ENCODE results near the gene OR52K1.

OR52K1 gene

GRCh38 chr11:4495986-4496385 lies 13.5 kb downstream of the OR52K1 start:
- no peak overlapping the region for H4K91ac ChIP-seq (ENCODE audit: low read depth, low read length, poor library complexity)
- no peaks in the 10 kb centered on the region for H3K79me1 ChIP-seq (ENCODE audit: low read depth, low read length)
- no peaks in the 10 kb centered on the region for H3K4me1 ChIP-seq (ENCODE audit: control insufficient read depth in 2 of 2, insufficient read depth in 1 of 2, low read depth in 1 of 2, low read length in 2 of 2)
- H3K27me3 ChIP-seq (ENCODE audit: control insufficient read depth in 3 of 3, insufficient read depth in 3 of 3, low read depth in 1 of 3, low read length in 3 of 3): peaks cover 0 to 37% (median 0%) of the 10 kb centered on the region in 3 experiments
- H4K8ac ChIP-seq (ENCODE audit: low read depth, low read length): no peak overlapping the region
- no peak overlapping the region for H3K4me3 ChIP-seq (ENCODE audit: low read length in 2 of 2)
- no peak overlapping the region for H3K4me2 ChIP-seq (ENCODE audit: insufficient read depth, low read length, poor library complexity, severe bottlenecking)
- no peak overlapping the region for H2BK120ac ChIP-seq (ENCODE audit: low read depth, low read length)
- no peak overlapping the region for H2BK5ac ChIP-seq (ENCODE audit: low read length)
- H3K18ac ChIP-seq (ENCODE audit: low read length): no peak overlapping the region
- no peak overlapping the region for H3K4ac ChIP-seq (ENCODE audit: low read length)
- H3K23ac ChIP-seq (ENCODE audit: low read depth, low read length, poor library complexity): no peak overlapping the region
- no peaks in the 10 kb centered on the region for H3K9me3 ChIP-seq (replicated peaks in 1 of 2; ENCODE audit: control insufficient read depth in 2 of 2, insufficient read depth in 1 of 2, low read depth in 1 of 2, low read length in 2 of 2)
- no peaks in the 10 kb centered on the region for H3K36me3 ChIP-seq (replicated peaks in 1 of 2; ENCODE audit: control insufficient read depth in 2 of 2, insufficient read depth in 2 of 2, low read length in 2 of 2)
- no peak overlapping the region for H3K27ac ChIP-seq (replicated peaks; ENCODE audit: low read length)
- H2AK5ac ChIP-seq (ENCODE audit: low read depth, low read length): no peak overlapping the region
- H3K9ac ChIP-seq (ENCODE audit: low read depth, low read length, poor library complexity): no peak overlapping the region
- DNase-seq (ENCODE audit: low spot score): no peak
- H2AFZ ChIP-seq (ENCODE audit: low read length): no peak overlapping the region
- H2BK15ac ChIP-seq (ENCODE audit: low read length): no peak overlapping the region
- WGBS, 2 donors (ENCODE audit: extremely low coverage in 2 of 2, insufficient read length in 2 of 2, insufficient replicate concordance in 1 of 2): no CpG with 5 or more reads among the region's 6 CpGs
- H2BK12ac ChIP-seq (ENCODE audit: low read length): no peak overlapping the region
- H3K14ac ChIP-seq (ENCODE audit: low read length): no peak overlapping the region

- Histone ChIP-seq H2BK120ac (ENCODE audit: low read depth, low read length) (no peak overlapping the region), H3K4ac (ENCODE audit: low read length) (no peak overlapping the region), H3K4me1 (ENCODE audit: control insufficient read depth in 2 of 2, insufficient read depth in 1 of 2, low read depth in 1 of 2, low read length in 2 of 2) (no peaks in the 10 kb centered on the region), H3K27ac (replicated peaks; ENCODE audit: low read length) (no peak overlapping the region), H2BK15ac (ENCODE audit: low read length) (no peak overlapping the region), H3K4me3 (ENCODE audit: low read length in 2 of 2) (no peak overlapping the region), H2AFZ (ENCODE audit: low read length) (no peak overlapping the region), H3K9ac (ENCODE audit: low read depth, low read length, poor library complexity) (no peak overlapping the region), H3K23ac (ENCODE audit: low read depth, low read length, poor library complexity) (no peak overlapping the region), H3K79me1 (ENCODE audit: low read depth, low read length) (no peaks in the 10 kb centered on the region), H2AK5ac (ENCODE audit: low read depth, low read length) (no peak overlapping the region), H4K91ac (ENCODE audit: low read depth, low read length, poor library complexity) (no peak overlapping the region), H3K9me3 (replicated peaks in 1 of 2; ENCODE audit: control insufficient read depth in 2 of 2, insufficient read depth in 1 of 2, low read depth in 1 of 2, low read length in 2 of 2) (no peaks in the 10 kb centered on the region), H3K18ac (ENCODE audit: low read length) (no peak overlapping the region), H3K14ac (ENCODE audit: low read length) (no peak overlapping the region), H2BK5ac (ENCODE audit: low read length) (no peak overlapping the region), H4K8ac (ENCODE audit: low read depth, low read length) (no peak overlapping the region), H3K4me2 (ENCODE audit: insufficient read depth, low read length, poor library complexity, severe bottlenecking) (no peak overlapping the region), H3K27me3 (ENCODE audit: control insufficient read depth in 3 of 3, insufficient read depth in 3 of 3, low read depth in 1 of 3, low read length in 3 of 3) (peaks cover 0 to 37% (median 0%) of the 10 kb centered on the region in 3 experiments), H3K36me3 (replicated peaks in 1 of 2; ENCODE audit: control insufficient read depth in 2 of 2, insufficient read depth in 2 of 2, low read length in 2 of 2) (no peaks in the 10 kb centered on the region), H2BK12ac (ENCODE audit: low read length) (no peak overlapping the region)
- no peak for DNase-seq (ENCODE audit: low spot score)
- WGBS, 2 donors (ENCODE audit: extremely low coverage in 2 of 2, insufficient read length in 2 of 2, insufficient replicate concordance in 1 of 2): no CpG with 5 or more reads among the region's 15 CpGs
Measured at GRCh38 chr11:4496557-4497248, 14.3 kb downstream of the OR52K1 start.

GRCh38 chr11:4508886-4509285 lies 26.4 kb downstream of the OR52K1 start:
- Histone ChIP-seq H3K27ac (replicated peaks; ENCODE audit: low read length) (no peak overlapping the region), H2AK5ac (ENCODE audit: low read depth, low read length) (no peak overlapping the region), H3K27me3 (ENCODE audit: control insufficient read depth in 3 of 3, insufficient read depth in 3 of 3, low read depth in 1 of 3, low read length in 3 of 3) (no peaks in the 10 kb centered on the region), H4K91ac (ENCODE audit: low read depth, low read length, poor library complexity) (no peak overlapping the region), H3K4me2 (ENCODE audit: insufficient read depth, low read length, poor library complexity, severe bottlenecking) (no peak overlapping the region), H2BK15ac (ENCODE audit: low read length) (no peak overlapping the region), H3K14ac (ENCODE audit: low read length) (no peak overlapping the region), H3K4me3 (ENCODE audit: low read length in 2 of 2) (no peak overlapping the region), H2BK120ac (ENCODE audit: low read depth, low read length) (no peak overlapping the region), H3K9ac (ENCODE audit: low read depth, low read length, poor library complexity) (no peak overlapping the region), H3K23ac (ENCODE audit: low read depth, low read length, poor library complexity) (no peak overlapping the region), H2AFZ (ENCODE audit: low read length) (no peak overlapping the region), H4K8ac (ENCODE audit: low read depth, low read length) (no peak overlapping the region), H3K36me3 (replicated peaks in 1 of 2; ENCODE audit: control insufficient read depth in 2 of 2, insufficient read depth in 2 of 2, low read length in 2 of 2) (no peaks in the 10 kb centered on the region), H3K4ac (ENCODE audit: low read length) (no peak overlapping the region), H3K4me1 (ENCODE audit: control insufficient read depth in 2 of 2, insufficient read depth in 1 of 2, low read depth in 1 of 2, low read length in 2 of 2) (no peaks in the 10 kb centered on the region), H3K9me3 (replicated peaks in 1 of 2; ENCODE audit: control insufficient read depth in 2 of 2, insufficient read depth in 1 of 2, low read depth in 1 of 2, low read length in 2 of 2) (no peaks in the 10 kb centered on the region), H3K79me1 (ENCODE audit: low read depth, low read length) (no peaks in the 10 kb centered on the region), H3K18ac (ENCODE audit: low read length) (no peak overlapping the region), H2BK12ac (ENCODE audit: low read length) (no peak overlapping the region), H2BK5ac (ENCODE audit: low read length) (no peak overlapping the region)
- DNase-seq (ENCODE audit: low spot score): no peak
- no CpG with 5 or more reads among the region's 2 CpGs for WGBS, 2 donors (ENCODE audit: extremely low coverage in 2 of 2, insufficient read length in 2 of 2, insufficient replicate concordance in 1 of 2)

GRCh38 chr11:4511282-4512245 lies 29.1 kb downstream of the OR52K1 start:
- Histone ChIP-seq H3K79me1 (ENCODE audit: low read depth, low read length) (no peaks in the 10 kb centered on the region), H2BK12ac (ENCODE audit: low read length) (no peak overlapping the region), H3K4me3 (ENCODE audit: low read length in 2 of 2) (no peak overlapping the region), H3K4me1 (ENCODE audit: control insufficient read depth in 2 of 2, insufficient read depth in 1 of 2, low read depth in 1 of 2, low read length in 2 of 2) (no peaks in the 10 kb centered on the region), H3K4ac (ENCODE audit: low read length) (no peak overlapping the region), H3K14ac (ENCODE audit: low read length) (no peak overlapping the region), H3K36me3 (replicated peaks in 1 of 2; ENCODE audit: control insufficient read depth in 2 of 2, insufficient read depth in 2 of 2, low read length in 2 of 2) (no peaks in the 10 kb centered on the region), H3K4me2 (ENCODE audit: insufficient read depth, low read length, poor library complexity, severe bottlenecking) (no peak overlapping the region), H3K9ac (ENCODE audit: low read depth, low read length, poor library complexity) (no peak overlapping the region), H4K91ac (ENCODE audit: low read depth, low read length, poor library complexity) (no peak overlapping the region), H4K8ac (ENCODE audit: low read depth, low read length) (no peak overlapping the region), H3K27ac (replicated peaks; ENCODE audit: low read length) (no peak overlapping the region), H2BK5ac (ENCODE audit: low read length) (no peak overlapping the region), H3K18ac (ENCODE audit: low read length) (no peak overlapping the region), H2AK5ac (ENCODE audit: low read depth, low read length) (no peak overlapping the region), H2BK15ac (ENCODE audit: low read length) (no peak overlapping the region), H2BK120ac (ENCODE audit: low read depth, low read length) (no peak overlapping the region), H3K9me3 (replicated peaks in 1 of 2; ENCODE audit: control insufficient read depth in 2 of 2, insufficient read depth in 1 of 2, low read depth in 1 of 2, low read length in 2 of 2) (peaks cover 0 to 3% of the 10 kb centered on the region in 2 donors), H2AFZ (ENCODE audit: low read length) (no peak overlapping the region), H3K27me3 (ENCODE audit: control insufficient read depth in 3 of 3, insufficient read depth in 3 of 3, low read depth in 1 of 3, low read length in 3 of 3) (peaks cover 0 to 2% (median 0%) of the 10 kb centered on the region in 3 experiments), H3K23ac (ENCODE audit: low read depth, low read length, poor library complexity) (no peak overlapping the region)
- WGBS, 2 donors (ENCODE audit: extremely low coverage in 2 of 2, insufficient read length in 2 of 2, insufficient replicate concordance in 1 of 2): no CpG with 5 or more reads among the region's 5 CpGs
- no peak for DNase-seq (ENCODE audit: low spot score)

Measured in neuronal stem cell (in vitro differentiated cells).